HG03135 (cell line): ENCODE measurements around the gene POU4F1.

Experiments
- ATAC-seq: cut with Tn5 transposase; IDR thresholded peaks from one replicate; pipeline ENCODE4 v1.9.1; 2021; ENCODE audit warnings: mild to moderate bottlenecking, moderate library complexity; ENCODE audit not compliant: unreplicated experiment

POU4F1 gene

GRCh38 chr13:78593652-78594455 is 9.5 kb downstream of the POU4F1 start:
- no peak for ATAC-seq

GRCh38 chr13:78593129-78593528 is 10.2 kb downstream of the POU4F1 start:
- ATAC-seq, result no peak

- no peak for ATAC-seq
Measured at GRCh38 chr13:78592584-78592983, 10.8 kb downstream of the POU4F1 start.

GRCh38 chr13:78589206-78589605 is 14.1 kb downstream of the POU4F1 start:
- no peak for ATAC-seq

- no peak for ATAC-seq
Measured at GRCh38 chr13:78587395-78587794, 16.0 kb downstream of the POU4F1 start.

- ATAC-seq, result no peak
Measured at GRCh38 chr13:78586706-78587105, 16.6 kb downstream of the POU4F1 start.

- ATAC-seq, result no peak
Measured at GRCh38 chr13:78576261-78576660, 27.1 kb downstream of the POU4F1 start.

GRCh38 chr13:78572459-78572858 is 30.9 kb downstream of the POU4F1 start:
- no peak for ATAC-seq

- no peak for ATAC-seq
Measured at GRCh38 chr13:78569029-78569428, 34.3 kb downstream of the POU4F1 start.

GRCh38 chr13:78566631-78567030 is 36.7 kb downstream of the POU4F1 start:
- no peak for ATAC-seq

- no peak for ATAC-seq
Measured at GRCh38 chr13:78562237-78562889, 41.0 kb downstream of the POU4F1 start.
